NCI-H2081 treated with DMSO at 0.1 percent for 48 hours (cell line): ENCODE results near the gene ATE1.
"Not testable (repeated sequence)": the region's sequence is repeated elsewhere in the genome, so short reads cannot be mapped to it uniquely, and the experiment has no call there.

Source experiments
- DNase-seq: peaks from one replicate; lab custom pipeline; 2025; lab: John Stamatoyannopoulos, UW

The ATE1 gene

DNA sequence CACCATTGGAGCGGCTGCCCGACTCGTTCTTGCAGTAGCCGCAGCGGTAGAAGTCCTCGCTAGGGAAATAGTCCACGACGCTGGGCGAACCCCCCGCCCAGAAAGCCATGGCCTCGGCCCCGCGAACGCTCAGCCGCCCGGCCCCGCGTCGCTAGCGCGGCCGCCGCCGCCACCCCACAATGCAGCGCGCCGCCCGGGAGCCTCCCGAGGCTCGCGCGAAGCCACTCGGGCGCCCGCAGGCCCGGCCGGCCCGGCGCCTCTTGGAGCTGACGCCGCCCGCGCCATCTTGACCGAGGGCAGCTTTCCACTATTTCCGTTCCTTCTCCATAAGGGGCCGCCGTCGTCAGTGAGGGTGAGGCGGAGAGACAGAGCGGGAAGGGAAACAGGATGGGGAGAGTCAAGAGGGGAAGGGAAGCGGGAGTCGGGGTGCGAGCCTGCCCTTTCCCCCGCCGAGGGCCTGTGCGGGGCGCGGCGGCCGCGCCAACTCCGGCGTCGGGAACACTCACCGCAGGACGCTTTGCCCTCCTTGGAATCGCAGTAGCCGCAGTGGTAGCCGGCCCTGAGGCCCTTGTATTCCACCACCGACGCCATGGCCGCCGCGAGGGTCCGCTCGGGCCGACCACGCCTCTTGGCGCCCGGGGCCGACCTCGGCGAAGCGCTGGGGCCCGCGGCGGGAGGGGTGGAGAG is at the start of gene ATE1:
ATE1 (minus strand) TSS at position 191 of the 687 bp plus-strand sequence; CDS start at position 109, 82 bp downstream.
- DNase-seq: peak; percentile 9

DNA sequence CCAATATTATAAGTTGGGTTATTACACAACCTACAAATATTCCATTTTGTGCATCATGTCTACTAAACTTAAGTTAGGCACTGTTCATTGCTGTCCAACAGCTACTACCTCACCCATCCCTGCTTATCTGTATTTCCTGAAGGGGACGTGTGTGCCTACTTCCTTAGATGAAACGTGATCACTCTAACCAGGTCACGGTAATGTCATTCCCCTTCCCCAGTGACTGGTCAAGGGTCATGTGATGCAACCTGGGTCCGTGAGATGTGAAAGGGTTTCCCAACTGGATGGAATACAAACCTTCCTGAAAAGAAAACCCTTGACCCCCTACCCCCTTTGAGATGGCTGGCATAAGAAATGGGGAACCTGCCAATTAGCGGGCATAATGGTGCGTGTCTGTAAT is 48.8 kb upstream of the ATE1 start:
- DNase-seq: no peak

DNA sequence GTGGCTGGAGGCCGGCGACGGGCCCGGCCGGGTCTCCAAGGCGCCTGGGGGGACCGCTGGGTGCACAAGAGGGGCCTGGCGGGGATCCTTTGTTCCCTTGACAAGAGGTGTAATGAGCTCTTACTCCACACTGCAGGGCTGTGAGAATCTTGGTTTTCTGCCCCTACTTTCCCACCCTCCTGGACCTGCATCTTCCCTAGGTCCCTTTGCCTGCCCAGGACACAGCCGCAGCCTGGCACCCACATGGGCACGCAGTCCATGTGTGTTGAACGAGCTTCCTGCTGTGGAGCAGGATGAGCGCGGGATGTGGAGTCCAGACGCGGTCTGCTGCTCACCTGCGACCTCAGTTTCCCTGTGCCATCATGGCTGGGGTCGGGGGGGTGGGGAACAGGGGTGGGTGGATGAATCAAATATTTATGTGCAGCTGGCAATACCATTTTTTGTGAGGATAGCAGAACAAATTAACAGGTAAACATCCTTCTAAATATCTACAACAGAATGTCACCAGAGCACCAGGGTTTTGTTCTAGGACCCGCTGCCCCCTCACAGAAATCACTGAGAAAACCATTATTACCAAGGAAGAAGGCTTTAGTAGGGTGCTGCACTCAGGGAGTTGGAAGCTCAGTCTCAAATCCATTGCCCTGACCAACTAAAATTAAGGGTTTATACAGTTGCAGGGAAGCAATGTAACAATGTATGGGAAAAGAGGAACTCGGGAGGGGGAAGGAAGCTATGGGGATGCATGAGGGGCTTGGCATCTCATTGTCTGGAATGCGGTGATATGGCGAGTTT is 47.7 kb upstream of the ATE1 start:
- DNase-seq: no peak

DNA sequence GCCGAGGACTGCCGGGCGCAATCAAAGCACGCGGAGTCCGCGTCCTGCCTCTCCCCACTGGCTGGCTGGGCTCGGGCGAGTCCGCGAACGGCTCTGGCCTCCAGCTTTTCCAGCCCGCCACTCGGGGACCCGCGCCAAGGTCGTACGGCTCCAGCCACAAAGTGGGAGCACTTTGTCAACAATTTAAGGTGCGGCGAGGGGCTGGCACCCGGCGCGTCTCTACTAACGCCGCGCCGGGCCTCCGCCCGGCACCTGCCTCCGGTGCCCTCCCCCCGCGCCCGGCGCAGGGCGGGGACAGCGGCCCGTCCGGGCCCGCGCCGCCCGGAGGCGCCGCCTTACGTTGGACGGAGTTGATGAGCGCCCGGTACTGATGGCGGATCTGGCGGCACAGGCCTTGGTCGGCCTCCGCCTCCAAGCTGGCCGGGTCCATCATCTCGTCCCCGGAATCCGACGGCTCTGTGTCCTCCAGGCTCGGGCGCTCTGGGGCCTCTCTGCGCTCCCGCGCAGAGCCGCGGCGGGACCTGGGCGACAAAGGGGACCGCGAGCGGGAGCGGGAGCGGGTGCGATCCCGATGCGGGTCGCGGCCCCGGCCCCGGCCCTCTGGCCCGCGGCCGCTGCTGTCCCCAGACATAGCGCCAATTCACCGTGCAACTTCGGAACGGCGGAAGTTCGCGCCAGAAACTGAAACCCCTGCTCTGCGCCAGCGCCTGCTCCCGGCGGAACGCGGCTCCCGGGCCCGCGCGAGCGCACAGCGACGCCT is 46.9 kb upstream of the ATE1 start, which contains the start of gene NSMCE4A:
NSMCE4A (minus strand) TSS at position 683 of the 760 bp plus-strand sequence; CDS start at position 631, 52 bp downstream.
- DNase-seq: peak; percentile 7

DNA sequence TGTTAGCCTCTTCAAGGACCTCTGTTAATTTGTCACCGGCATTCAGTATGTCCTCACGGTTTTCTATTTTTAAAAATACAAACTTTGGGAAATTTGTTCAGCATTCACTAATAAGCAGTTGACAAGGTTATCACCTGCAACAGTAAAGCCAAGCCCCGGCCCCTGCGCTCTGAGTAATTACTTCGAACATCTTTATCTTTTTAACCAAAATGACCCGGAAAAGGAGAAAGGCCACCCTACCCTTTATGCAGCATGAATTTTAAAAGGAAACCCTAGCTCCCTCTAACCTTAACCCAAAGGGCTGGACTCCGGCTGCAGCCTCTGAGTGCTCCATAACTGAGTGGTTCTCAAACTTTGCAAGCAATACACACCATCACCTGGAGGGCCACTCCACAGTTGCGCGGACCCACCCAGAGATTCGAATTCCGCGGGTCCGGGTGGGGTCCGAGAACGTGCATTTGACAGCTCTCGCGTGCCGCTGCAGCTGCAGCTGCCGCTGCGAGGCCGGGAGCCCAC is 46.2 kb upstream of the ATE1 start:
- no peak for DNase-seq

DNA sequence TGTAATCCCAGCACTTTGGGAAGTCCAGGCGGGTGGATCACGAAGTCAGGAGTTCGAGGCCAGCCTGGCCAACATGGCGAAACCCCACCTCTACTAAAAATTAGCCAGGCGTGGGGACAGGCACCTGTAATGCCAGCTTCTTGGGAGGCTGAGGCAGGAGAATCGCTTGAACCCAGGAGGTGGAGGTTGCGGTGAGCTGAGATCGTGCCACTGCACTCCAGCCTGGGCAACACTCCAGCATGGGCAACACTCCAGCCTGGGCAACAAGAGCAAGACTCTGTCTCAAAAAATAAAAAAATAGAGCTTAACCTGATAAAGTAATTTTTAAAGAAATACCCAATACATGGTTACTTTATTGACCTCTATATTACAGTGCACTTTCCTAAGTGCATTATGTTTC is 41.3 kb upstream of the ATE1 start:
- not testable (repeated sequence) for DNase-seq

DNA sequence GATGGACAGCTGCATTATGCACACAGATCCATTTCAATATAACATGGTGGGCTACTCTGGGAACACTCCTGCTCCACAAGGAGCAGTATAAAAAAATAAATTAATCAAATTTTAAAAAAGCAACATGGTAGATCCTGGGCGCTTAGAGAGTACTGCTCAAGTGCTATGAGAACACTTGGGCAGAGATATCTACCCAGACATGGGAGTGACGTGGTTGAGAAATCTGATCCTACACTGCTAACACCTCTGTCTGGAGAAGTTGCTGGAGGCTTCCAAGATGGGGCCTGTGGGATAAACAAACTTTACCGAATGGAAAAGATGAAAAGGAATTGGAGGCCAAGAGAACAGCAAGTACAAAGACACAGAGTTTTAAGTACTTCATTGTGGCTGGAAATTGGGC is 38.2 kb upstream of the ATE1 start:
- no peak for DNase-seq

DNA sequence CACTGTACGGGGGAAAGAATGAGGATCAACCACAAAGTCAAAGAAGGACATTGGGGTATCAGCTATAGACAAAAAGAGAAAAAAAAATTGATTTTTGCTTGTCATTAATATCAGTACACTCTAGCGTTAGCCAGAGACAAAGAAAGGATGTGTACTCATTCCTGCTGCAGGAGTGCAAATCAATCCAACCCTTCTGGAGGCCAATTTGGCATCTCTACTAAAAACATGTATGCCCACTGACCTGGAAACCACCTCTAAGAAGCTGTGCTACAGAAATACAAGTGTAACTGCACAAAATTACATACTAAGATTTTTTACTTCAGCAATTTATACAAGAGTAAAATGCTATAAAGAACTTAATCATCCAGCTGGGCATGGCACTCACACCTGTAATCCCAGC is 33.6 kb upstream of the ATE1 start:
- no peak for DNase-seq

DNA sequence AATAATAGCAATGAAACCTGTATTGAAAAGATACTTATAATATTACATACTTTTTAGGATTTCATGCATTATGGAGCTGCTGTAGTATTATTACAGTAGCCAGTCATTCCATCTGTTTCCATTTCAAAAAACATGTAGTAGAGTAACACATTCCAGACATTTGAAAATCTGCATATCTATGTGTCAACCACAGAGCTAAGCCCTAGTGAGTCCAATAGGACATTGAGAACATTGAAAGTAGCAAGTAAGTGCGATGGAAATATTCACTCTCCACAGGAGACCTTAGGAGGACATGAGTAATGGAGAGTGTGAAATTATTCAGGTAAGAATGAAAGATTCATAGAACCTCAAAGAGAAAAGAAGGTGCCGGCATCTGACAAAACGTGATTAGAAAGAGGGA is 31.8 kb upstream of the ATE1 start:
- no peak for DNase-seq

DNA sequence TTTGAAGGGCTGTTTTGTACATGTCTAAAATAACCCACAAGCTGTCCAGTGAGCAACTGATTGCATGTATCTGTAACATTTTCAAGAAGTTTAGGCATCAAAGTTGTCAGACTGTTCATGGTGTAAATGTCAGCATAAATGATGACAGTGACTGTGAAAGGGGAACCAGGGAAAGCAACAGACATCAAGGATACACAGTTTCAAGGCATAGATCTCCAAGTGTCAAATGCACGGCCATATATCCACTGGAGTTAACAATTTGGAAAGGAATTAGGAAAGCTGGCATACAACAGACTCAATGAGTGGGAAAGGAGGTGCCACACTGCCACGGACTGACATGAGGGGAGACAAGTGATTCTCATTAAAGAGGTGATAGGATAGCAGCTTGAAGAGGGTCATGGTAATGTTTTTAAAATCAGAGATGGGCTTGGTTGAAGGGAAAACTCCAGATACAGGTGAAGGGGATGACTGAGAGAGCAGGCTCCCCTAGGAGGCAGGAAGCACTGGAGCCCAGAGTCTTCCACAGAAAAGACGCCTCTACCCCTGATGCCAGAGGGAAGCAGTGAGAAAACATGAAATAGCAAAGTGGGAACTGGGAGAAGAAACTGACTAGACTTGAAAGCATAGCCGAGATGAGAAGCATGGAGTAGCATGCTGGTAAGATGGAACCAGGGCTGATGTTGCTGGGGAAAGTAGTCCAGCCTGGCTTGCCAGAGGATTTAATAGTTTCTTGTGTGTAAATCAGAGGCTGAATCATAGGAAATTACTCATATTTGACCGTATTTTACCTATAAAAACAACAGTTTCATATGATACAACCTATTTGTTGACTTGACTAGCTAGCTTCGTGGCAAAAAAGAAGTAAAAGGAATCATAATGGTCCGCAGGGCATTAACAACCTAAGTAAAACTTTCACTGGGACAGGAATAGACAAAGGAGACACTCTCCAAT is 28.6 kb upstream of the ATE1 start:
- DNase-seq: no peak

DNA sequence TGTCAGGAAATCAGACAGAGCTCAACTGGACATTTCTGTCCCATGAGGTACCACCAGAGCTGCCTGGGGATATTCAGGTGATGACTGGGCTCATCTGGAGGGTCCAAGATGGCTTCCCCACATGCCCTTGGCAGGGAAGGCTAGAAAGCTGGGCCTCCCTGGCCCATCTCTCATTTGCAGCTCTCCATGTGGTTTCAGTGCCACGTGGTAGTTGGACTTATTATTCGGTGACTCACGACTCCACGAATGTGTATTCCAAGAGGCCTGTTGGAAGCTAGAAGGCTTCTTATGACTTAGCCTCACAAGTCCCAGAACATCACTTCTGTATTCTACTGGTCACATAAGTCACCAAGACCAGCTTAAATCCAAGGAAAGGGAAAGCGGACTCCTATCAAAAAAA is 24.4 kb upstream of the ATE1 start:
- no peak for DNase-seq

DNA sequence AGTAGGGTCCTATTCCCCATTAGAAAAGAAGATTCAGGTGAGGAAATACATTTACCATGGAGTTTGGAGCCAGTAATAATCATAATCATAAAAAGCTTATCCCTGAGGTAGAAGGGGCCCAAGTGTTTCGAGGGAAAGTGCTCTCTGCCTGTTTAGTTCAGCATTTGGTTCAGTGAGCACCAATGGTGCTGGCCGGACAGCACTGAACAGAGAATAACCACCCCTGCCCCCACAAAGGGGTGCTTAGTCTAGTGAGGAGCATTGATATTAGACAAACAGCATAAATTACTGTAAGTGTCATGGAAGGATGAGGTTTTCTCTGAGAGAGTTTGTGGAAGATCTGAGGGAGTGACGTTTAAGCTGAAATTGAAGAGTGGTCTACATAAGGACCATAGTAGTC is 21.6 kb upstream of the ATE1 start:
- DNase-seq: no peak

DNA sequence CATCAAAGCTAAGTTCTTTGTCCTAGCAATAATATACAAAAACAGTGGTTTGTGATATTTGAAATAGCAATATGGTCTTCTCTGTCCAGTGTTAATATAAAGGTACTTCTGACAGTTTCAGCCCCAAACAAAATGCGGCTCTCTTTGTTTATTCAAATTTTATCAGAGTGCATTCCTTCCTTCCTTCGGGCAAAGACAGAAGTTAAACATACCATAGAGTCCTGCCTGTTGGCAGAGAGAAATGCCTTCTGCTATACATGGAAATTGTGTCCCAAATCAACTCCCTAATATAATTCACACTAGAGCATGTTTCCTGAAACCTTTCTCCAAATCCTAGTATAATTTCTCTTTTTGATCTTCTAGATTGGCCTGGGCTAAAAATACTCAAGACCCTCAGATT is 21.2 kb upstream of the ATE1 start:
- no peak for DNase-seq

DNA sequence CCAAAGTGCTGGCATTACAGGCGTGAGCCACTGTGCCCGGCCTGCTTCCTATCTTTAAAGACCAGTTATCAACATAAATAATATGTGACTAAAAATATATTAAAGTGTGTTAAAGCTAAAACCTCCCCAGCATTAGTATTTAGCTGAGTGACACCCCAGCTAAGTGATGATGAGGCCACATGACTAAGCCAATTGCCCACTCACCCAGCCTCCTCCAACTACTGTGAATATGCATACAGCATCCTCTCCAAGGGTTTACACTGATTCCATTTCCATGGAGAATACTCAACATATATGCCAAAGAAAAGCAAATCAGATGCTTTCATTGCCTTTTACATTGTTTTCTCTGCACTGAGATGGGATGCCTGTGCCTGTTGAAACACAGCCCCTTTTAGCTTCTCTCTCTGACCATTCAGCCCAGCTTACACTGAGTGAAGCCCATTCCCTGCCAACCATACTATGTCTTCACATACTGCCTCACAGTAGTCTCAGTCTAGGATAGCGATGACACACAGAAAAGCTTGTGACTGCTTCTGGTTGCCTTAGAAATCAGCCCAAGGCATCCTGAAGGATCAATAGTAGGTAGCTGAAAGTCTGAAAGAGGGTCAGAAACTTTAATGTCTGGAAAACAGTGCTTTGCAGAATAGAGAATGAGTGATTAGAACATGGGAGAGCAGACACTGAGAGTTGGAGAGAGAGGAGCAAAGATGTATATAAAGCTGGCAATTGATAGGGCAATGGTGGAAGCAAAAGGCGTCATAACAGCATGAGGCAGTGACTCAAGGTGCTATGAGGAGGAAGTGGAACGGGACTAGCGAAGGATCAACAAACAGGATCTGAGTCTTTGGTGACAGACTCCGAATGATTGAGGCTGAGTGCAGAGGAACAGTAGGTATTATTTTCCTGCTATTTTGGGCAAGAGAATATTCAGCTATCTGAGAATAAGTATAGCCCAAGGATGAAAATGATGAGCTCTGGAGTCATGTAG is 19.8 kb upstream of the ATE1 start:
- DNase-seq: no peak

DNA sequence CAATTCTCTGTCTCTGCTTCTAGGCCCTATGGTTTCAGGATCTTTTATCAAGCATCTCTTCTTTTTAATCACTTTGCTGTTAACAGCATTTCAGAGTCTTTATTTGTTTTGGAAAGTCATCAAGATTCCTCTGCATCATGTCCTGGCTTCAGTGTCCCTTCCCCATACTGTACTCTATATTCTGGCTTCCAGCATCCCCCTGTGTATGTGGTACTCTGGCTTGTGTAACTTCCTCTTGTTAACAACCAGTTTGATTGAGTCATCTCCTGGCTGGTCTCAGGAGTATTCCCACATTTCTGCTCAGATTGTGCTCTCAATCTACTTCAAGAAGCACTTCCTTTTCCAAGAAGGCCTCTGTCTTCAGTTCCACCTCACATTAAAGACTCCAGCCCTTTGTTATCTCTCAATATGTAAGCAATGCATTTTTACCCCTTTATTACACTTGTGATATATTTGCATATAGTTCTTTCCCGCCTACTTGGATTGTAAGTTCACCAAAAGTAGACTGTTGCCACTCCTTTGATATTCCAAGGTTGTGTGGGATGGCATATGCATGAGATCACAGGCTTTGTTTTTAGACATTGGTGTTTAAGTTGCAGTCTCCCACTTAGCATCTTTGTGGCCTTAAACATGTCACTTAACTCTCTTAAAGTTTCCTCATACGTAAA is 15.1 kb upstream of the ATE1 start:
- no peak for DNase-seq

DNA sequence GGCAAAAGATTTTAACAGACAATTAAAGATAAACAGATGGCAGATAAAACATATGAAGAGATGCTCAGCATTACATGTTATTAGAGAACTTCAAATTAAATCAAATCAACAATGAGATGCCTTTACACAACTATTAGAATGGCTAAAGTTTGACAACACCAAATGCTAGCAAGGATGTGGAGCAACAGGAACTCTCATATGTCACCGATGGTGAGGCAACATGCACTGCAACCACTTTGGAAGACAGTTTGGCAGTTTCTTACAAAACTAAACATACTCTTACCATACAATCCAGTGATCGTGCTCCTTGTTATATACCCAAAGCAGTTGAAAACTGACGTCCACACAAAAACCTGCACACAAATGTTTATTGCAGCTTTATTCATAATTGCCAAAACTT is 13.7 kb upstream of the ATE1 start:
- no peak for DNase-seq

DNA sequence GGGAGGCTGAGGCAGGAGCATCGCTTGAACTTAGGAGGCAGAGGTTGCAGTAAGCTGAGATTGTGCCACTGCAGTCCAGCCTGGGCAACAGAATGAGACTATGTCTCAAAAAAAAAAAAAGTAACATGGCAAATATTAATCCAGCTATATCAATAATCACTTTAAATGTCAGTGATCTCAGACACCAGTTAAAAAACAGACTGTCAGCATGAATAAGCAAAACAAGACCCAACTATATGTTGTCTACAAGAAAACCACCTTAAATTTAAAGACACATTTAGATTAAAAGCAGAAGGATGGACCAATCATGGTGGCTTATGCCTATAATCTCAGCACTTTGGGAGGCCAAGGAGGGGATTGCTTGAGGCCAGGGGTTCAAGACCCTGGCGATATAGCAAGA is 8.5 kb upstream of the ATE1 start:
- no peak for DNase-seq

DNA sequence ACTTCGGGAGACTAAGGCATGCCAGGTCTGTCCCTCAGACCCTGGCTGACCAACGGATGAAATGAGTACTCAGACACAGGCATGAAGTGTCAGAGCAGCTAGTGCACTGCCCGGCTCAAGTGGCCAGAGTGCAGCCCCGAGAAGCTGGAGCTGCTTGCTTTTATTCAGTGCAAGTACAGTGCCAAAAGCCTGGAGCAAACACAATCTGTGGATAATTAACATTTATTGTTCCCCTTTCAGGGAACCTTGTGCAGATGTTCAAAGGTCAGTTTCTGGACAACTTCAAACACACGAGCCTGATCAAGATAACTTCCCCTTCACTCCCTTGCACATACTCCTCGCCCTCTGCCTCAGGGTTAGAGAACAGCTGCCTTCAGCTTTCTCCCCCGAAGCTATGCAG is 7.9 kb upstream of the ATE1 start:
- DNase-seq: no peak

DNA sequence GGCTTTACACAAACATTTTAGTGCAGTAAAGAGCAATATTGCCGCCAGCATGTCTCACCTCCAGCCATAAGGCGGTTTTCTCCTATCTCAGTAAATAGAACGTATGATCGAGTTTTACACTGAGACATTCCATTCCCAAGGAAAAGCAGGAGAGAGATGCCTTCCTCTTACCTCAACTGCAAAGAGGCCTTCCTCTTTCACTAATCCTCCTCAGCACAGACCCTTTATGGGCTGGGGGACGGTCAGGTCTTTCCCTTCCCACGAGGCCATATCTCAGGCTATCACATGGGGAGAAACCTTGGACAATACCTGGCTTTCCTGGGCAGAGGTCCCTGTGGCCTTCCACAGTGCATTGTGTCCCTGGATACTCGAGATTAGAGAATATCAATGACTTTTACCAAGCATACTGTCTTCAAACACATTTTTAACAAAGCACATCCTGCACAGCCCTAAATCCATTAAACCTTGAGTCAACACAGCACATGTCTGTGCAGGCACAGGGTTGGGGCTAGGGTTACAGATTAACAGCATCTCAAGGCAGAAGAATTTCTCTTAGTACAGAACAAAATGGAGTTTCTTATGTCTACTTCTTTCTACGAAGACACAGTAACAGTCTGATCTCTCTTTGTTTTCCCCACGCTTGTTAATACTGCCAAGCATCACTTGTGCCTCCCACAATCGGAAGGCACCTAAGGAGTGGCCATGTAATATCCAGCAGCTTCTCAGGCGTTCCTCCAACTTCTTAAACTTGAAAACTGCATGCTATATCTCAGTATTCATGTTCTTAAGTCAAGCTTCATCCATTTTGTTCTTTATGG is 2.6 kb upstream of the ATE1 start:
- not testable (repeated sequence) for DNase-seq
